NCI-H2107 treated with DMSO at 0.1 percent for 48 hours (cell line): ENCODE measurements around the gene FGF1.

Experiments
- DNase-seq: peaks from one replicate; lab custom pipeline; 2025; ENCODE audit not compliant: unreplicated experiment; lab: John Stamatoyannopoulos, UW

Gene FGF1

GRCh38 chr5:142544946-142545649, 140.8 kb downstream of the FGF1 start:
- DNase-seq = no peak

- DNase-seq = no peak
Observed at GRCh38 chr5:142544071-142544753, 141.7 kb downstream of the FGF1 start.

DNA sequence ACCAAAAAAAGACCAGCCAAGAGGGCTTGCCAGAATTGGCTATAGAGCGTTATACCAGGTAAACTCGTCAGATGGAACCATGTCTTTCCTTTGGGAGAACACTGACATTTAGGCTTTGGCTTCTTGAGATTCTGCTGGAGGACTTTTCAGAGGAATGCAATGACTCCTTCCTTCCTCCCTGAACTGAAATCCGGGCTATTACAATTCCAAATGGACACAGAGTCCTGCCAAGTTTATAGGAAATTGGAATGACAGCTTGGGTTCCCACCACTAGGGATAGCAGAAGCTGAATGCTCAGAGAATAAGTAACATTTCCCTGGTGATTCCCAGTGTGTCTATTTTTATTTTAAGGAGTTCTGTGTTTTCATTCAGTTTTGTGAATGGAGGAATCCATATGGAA, 143.0 kb downstream of the FGF1 start:
- no peak for DNase-seq
